Medulla oblongata (tissue), 1 donor: ENCODE data around the gene SESTD1.
"Not testable (repeated sequence)": the region's sequence is repeated elsewhere in the genome, so short reads cannot be mapped to it uniquely, and the experiment has no call there.

Experiments
- DNase-seq: peaks from one replicate; pipeline ENCODE4 v3.0.0-alpha.2; 2015; ENCODE audit errors: extremely low spot score

SESTD1 gene

DNA sequence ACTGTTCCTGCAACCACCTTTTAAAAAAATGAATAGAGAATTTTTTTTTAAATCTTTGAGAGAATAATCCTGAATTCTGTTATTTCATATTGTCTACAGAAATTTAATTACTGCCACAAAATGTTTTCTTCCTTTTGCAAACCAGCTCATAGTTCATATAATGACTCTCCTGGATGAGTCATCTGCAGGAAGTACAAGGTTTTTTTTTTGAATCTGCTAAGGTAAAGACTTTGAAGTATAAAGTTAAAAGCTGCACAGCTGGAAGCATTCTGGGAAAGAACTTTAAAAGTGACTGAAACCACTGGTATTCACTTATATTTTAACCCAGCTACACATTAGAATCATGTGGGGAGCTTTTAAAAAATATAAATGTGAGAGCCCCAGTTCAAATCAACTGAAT is 25.4 kb downstream of the SESTD1 start:
- no peak for DNase-seq

DNA sequence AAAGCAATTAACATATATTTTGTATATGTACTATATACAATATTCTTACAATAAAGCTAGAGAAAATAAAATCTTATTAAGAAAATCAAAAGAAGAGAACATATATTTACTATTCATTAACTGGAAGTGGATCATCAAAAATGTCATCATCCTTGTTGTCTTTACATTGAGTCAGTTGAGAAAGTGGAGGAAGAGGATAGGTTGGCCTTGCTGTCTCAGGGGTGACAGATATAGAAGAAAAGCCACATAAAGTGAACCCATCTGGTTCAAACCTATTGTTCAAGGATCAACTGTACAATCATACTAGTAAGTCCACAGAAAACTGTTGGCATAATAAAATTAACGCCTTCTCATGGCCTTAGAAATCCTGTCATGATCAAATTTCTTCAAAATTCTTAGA is 26.6 kb downstream of the SESTD1 start:
- DNase-seq, result no peak

DNA sequence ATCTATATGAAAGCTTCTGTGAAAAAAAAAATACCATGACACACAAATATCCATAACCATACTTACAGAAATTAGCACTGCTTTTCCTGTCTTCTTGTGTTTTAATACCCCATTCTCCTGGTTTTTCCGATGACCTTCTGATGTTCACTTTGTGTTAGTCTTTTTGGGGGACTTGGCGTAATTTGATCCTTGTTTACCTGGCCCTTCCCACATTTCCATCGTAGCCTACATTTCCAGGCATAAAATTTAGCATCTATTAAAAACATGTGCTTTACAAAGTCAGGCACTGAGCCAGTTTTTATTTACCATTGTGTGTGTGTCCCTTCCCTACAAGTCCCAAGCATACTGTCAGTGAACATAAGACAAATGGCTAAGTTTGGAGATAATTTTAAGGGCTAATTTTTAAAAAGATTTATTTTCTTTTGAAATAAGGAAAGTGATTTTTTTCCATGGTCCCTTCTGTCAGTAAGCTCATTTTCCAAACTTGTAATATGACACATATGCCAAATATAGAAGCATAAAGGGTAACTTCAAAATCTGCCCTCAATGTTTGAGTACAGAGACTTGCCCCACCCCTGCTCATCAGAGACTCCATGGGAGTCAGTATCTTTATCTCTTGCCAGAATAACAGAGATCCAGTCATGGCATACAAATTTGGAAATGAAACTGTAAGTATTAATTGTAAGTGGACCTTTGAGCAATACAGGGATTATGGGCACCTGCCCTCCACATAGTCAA is 27.3 kb downstream of the SESTD1 start:
- no peak for DNase-seq

DNA sequence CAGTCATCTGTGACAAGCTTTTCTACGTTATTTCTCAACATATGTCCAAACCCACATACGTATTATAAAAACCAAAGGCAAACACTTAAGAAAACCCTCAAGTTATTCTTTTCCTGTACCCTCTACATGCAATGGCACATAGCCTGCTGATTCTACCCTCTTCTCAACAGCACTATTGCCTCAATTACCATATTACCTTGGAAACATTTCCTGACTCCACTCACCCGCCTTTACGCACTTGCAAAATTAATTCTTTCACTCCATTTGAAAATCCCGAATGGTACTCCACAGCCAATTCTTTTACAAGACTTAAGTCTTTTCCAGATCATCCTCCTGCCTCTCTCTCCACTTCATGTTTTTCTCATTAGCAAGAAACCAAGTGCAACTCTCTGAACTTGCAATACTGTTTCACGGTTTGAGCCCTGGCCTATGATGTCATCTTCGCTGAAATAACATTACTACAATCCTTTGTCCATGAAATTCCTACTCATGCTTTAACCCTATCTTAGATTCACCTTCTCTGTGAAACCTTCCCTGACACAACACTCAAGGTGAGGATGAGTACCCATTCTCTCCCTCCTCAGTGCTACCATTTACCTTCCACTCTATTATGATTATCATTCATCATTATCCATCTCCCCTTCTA is 29.0 kb downstream of the SESTD1 start:
- peak; percentile 51 for DNase-seq

DNA sequence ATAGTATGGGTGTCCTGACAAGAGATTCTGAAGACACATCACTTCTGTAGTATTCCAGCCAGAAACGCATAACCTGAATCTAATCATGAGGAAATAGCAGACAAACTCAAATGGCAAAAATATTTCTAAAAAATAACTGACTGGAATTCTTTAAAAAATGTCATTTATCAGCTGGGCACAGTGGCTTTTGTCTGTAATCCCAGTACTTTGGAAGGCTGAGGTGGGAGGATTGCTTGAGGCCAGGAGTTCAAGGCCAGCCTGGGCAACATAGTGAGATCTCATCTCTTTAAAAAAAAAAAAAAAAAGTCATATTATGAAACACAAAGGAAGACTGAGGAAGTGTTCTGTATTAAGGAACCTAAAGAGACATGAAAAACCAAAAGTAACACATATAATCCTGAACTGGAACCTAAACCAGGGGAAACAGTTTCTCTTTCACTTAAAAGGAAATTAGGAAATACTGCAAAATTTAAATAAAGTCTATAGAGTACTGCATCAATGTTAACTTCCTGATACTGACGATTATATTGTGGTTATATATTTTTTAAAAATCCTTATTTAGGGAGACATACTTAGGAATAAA is 29.9 kb downstream of the SESTD1 start:
- DNase-seq, result no peak

DNA sequence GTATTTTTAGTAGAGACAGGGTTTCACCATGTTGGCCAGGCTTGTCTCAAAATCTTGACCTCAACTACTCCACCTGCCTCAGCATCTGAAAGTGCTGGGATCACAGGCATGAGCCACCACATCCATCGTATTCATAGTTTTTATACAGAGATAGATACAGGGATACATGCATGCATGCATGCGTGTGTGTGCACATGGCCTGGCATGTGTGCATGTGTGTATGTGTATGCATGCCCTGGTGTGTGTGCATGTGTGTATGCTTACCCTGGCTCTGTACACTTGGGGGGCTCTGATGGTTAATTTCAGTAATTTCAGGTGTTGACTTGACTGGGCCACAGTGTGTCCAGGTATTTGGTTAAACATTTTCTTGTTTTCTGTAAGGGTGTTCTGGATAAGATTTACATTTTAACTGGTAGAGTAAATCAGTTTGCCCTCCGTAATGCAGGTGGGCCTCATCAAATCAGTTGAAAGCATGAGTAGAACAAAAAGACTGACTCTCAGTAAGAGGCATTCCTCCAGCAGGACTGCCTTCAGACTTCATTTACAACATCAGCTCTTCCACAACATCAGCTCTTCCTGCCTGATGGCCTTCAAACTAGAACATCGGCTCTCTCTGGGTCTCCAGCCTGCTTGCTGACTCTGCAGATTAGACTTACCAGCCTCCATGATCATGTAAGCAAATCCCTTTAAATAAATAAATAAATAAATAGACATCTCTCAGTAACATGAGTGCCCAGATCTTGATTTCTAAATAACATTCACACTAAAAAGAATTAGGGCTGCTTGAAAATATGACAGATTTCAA is 30.8 kb downstream of the SESTD1 start:
- DNase-seq, result no peak

DNA sequence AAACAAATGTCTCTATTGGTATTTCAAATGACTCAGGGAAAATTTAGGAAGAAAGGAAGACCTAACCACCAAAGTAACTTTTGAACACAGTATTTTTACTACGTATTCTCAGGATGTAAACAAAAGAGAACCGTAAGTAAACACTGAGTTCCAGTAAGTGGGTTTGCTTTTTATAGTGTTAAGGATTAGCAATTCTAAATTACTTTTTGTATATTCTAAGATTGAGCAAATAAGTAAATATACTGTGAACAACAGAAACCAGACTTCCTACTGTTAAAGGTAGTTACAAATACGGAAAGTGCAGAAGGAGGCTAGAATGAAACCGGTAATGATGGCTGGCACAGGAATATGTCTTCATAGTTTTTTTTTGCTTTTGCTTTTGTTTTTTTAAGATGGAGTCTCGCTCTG is 31.5 kb downstream of the SESTD1 start:
- DNase-seq, result no peak

DNA sequence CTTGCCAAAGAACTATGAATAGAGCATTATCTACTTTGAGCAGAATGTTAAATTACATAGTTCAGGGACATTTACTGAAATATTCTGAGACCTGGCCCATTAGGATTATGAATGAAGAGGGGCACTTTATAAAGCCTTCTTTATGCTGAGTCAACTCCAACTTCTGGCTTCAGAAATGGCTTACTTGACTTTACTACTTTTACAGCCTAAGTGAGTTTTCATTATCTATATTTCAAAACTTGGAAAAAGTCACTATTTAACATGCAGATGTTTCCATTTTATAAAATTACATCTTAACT is 37.7 kb downstream of the SESTD1 start:
- no peak for DNase-seq

DNA sequence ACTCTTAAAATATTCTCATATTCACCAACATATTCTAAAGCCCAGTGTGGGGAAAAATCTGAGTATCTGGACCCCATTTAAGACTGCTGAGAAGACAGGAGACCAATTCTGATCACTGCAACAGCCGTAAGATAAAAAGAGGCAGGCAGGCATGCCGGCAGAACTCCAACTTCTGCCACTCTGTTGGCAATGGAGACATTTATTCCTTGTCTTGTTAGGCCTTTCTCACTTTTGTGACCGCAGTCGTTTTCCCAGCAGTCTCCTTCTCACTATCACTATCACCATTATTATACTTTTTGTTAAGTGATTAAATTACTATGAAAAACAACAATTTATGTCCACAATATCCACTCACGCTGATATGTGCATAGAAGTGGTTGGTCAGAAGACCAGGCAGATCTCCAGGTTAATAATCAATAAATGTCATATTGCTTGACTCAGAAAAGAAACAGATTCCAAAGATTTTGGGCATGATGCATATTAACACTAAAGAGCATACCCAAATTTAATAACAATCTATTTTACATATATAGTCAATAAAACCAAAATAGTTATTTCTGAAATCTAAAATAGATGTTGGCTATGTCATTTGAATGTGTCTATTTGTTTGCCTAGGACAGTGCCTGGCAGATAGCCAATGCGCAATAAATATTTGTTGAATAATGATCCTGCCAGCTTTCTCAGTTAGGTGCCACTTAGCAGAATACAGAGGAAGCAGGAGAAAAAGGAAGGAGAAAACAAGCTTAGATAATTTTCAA is 38.2 kb downstream of the SESTD1 start:
- DNase-seq, result peak; percentile 66

DNA sequence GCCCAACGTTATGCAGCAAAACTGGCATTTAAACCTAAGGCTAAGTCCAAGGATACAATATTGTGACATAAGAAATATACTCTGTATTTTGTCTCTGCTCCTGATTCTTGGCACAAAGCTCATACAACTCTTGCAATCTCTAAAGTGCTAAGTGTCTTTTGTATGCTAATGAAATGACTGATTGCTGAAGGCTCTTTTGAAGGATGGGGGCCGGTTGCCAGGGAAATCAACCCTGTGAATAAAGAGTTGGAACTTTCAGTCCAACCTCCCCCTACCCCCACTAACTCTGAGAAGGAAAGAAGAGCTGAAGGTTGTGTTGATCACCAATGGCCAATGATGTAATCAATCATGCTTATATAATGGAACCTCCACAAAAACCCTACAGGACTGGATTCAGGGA is 40.3 kb downstream of the SESTD1 start:
- no peak for DNase-seq

DNA sequence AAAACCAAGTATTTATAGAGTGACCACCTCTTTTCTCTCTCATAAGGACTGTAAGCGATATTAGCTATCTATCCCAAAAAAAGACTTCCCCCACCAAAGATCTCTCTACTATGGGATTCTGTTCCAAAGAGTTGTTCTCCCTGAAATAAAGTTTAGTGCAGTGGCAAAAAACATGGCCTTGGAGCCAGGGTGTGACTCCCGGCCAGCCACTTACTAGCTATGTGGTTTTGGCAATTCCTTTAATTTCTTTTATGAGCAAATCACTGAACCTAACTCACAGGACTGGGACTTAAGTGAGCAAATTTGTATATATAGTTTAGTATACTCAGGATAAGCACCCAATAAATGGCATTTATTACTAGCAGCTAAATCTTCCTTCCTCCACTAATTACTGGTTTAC is 42.6 kb downstream of the SESTD1 start:
- no peak for DNase-seq

DNA sequence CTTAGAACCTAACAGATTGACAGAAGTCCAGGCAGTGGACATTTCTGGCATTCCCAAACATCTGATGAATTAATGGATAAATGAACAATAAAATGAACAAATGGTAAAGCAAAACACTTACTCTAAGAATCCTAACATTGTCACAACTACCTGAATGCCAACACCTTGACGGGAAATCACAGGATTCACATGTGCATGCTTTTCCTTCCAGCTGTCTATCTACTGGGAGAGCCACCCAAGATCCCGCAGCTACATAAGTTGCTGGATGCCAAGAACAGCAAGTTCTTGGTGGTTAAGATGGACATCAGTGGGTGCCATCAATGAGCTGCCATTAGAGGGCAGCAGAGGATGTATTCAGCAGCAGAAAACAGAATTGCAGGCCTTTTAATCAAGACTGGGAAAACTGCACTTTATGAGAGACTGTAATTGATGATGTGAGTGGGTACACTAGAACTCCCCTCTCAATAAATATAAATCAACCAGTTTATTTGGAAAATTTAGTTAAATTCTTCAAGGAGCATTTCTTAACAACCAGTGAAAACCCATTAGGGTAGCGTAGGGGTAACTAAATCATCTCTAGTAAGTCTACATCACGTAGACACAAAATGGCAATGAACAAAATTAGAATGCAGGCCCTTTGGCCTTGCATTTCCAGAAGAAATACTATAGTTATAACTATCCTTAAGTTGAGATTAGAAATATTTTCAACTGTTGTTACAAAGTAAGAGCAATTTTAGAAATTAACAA is 45.6 kb downstream of the SESTD1 start:
- peak; percentile 93 for DNase-seq

DNA sequence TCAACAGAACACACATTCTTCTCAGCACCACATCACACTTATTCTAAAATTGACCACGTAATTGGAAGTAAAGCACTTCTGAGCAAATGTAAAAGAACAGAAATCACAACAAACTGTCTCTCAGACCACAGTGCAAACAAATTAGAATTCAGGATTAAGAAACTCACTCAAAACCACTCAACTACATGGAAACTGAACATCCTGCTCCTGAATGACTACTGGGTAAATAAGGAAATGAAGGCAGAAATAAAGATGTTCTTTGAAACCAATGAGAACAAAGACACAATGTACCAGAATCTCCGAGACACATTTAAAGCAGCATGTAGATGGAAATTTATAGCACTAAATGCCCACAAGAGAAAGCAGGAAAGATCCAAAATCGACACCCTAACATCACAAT is 50.0 kb downstream of the SESTD1 start:
- not testable (repeated sequence) for DNase-seq

DNA sequence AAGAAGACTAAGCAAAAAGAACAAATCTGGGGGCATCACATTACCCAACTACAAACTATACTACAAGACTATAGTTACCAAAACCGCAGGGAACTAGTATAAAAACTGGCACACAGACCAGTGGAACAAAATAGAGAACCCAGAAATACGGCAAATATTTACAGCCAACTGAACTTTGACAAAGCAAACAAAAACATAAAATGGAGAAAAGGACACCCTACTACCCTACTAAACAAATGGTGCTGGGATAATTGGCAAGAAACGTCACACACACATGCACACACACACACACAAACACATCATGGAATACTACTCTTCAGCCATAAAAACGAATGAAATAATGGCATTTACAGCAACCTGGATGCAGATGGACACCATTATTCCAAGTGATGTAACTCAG is 53.3 kb downstream of the SESTD1 start:
- DNase-seq, result no peak

DNA sequence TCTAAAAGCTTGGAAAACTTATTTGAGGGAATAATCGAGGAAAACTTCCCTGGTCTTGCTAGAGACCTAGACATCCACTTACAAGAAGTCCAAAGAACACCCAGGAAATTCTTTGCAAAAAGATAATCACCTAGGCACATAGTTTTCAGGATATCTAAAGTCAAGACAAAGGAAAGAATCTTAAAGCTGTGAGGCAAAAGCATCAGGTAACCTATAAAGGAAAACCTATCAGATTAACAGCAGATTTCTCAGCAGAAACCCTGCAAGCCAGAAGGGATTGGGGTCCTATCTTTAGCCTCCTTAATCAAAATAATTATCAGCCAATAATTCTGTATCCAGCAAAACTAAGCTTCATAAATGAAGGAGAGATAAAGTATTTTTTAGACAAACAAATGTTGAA is 56.4 kb downstream of the SESTD1 start:
- not testable (repeated sequence) for DNase-seq

DNA sequence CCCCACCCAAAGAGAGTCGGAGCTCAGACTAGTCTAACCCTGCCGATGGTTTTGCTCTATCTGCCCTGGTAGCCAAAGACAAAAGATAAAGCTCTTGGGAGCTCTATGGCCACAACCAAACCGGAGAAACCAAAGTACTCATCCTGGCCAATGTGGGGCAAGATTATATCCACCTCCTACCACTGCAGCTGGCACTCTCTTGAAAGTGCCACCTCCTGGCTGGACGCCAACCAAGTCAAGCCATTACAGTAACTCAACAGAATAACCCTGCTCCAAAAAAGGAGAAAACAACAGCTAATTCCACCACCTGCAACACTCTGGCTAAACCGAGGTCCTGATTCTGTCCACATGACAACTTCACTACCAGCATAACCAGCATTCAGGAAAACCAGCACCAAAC is 57.6 kb downstream of the SESTD1 start:
- DNase-seq, result no peak

DNA sequence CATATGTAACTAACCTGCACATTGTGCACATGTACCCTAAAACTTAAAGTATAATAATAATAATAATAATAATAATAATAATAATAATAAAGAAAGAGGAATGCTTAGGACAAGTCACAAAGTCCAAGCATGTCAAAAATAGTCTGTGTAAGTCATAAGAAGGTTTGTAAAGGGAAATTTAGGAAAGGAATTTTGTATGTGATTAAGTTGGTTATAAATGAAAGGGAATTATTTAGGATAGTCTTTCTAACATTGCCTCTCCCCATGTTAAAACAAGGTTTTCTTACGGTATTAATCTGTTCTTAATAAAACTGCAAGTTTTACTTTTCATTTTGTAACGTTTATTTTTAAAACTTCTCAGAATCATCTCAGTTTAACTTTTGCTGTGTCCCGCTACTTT is 62.8 kb downstream of the SESTD1 start:
- no peak for DNase-seq

DNA sequence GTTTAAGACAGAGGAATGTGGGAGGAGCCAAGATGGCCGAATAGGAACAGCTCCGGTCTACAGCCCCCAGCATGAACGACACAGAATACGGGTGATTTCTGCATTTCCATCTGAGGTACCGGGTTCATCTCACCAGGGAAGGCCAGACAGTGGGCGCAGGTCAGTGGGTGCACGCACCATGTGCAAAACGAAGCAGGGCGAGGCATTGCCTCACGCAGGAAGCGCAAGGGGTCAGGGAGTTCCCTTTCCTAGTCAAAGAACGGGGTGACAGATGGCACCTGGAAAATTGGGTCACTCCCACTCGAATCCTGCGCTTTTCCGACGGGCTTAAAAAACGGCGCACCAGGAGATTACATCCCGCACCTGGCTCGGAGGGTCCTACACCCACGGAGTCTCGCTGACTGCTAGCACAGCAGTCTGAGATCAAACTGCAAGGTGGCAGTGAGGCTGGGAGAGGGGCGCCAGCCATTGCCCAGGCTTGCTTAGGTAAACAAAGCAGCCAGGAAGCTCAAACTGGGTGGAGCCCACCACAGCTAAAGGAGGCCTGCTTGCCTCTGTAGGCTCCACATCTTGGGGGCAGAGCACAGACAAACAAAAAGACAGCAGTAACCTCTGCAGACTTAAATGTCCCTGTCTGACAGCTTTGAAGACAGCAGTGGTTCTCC is 68.6 kb downstream of the SESTD1 start:
- not testable (repeated sequence) for DNase-seq

DNA sequence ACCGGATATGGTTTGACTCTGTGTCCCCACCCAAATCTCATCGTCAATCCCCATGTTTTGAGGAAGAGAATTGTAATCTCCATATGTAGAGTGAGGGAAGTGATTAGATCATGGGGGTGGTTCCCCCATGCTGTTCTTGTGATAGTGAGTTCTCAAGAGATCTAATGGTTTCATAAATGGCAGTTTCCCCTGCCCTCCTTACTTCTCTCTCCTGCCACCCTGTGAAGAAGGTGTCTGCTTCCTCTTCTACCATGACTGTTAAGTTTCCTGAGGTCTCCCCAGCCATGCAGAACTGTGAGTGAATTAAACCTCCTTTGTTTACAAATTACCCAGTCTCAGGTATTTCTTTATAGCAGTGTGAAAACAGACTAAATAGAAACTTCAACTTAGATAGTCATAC is 69.5 kb downstream of the SESTD1 start:
- no peak for DNase-seq

DNA sequence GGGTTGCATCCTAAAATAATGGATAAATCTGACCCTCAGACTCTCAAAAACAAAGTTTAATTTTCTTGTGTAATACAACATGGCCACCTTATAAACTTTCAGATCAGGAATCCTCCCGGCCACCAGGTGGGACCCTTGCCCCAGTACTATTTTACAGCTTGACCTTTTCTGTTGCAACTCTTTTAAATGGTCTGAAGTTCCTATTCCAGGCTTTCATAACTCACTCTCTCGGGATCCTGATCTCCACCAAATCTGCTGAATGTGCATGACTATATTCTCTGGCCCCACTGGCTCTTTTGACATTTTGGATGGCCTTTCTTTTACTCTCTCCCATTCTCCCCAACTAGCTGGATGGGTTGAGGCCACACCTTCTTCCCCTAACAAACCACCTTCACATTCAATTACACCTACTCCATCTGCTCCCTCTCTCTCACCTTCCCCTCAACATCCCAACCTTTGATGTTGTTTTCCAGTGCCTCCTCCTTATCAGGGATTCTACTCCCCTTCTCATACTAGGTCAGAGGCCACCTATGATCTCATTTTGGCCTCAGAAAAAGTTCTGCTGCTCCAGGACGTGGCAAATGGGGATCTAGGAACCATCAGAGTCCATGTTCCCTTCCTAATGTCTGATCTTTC is 70.8 kb downstream of the SESTD1 start:
- DNase-seq, result no peak
